Lower leg skin (tissue), 3 donors: ENCODE results near the gene ESRRB.

ENCODE experiments used
- CTCF ChIP-seq, 3 donors: fragments of 450-650 bp; IDR thresholded peaks; one replicate each; pipeline ENCODE4 v1.5.1; 2016; ENCODE audit warnings: antibody characterized with exemption in 3 of 3, mild to moderate bottlenecking in 3 of 3, moderate library complexity in 2 of 3
- POLR2A ChIP-seq, 2 donors: fragments of 450-650 bp; IDR thresholded peaks; one replicate each; pipeline ENCODE4 v1.6.1; 2016 to 2017; ENCODE audit warnings: antibody characterized with exemption in 2 of 2, mild to moderate bottlenecking in 1 of 2, moderate library complexity in 1 of 2

- TF ChIP-seq CTCF (IDR thresholded peaks at IDR 0.05) (no peak), POLR2A (IDR thresholded peaks at IDR 0.05) (no peak)
Observed at GRCh38 chr14:76550534-76550933, 174.6 kb downstream of the ESRRB start.
